HepG2 (cell line): ENCODE data around the gene HDAC10. TPM values are rescaled to one million over a fixed set of nuclear protein-coding genes. Genes with fewer than 3 reads are reported as not detected.

Experiments
- ATAC-seq: fragments of 200-7000 bp; cut with Tn5 transposase; 3 replicates; pipeline ENCODE4 v1.9.1; 2020; ENCODE audit warnings: mild to moderate bottlenecking, moderate library complexity
- BruUV-seq: library from RNA; stranded (reverse); fragments of 400-500 nt; replicated peaks from 2 replicates; lab custom pipeline; 2021; lab: Mats Ljungman, UMichigan
- CTCF ChIA-PET: fragments of 300-600 bp; formaldehyde crosslinking; extraction: SDS; loops from one replicate; lab custom pipeline; 2021; ENCODE audit warnings: low total read pairs, inconsistent platforms, low intra/inter-chr PET ratio; lab: Yijun Ruan, JAX
- POLR2A ChIA-PET: fragments of 350-600 bp; sonication (Branson Sonifier 250); formaldehyde crosslinking; loops from one replicate; lab custom pipeline; 2020; ENCODE audit warnings: antibody characterized with exemption, inconsistent platforms; lab: Yijun Ruan, JAX
- DNase-seq: peaks from one replicate; pipeline ENCODE4 v3.0.0-alpha.2; 2015; ENCODE audit warnings: low spot score
- FAIRE-seq: peaks from 3 replicates; lab custom pipeline; 2011; peaks lifted over from hg19 to GRCh38; lab: Jason Lieb, UNC
- H2AFZ ChIP-seq: one replicate; pipeline ENCODE4 v1.6.1; 2011; ENCODE audit warnings: low read length, inconsistent platforms
- H3K27ac ChIP-seq: fragments of 300-600 bp; 3 replicates; pipeline ENCODE4 v1.8.0; 2011; ENCODE audit warnings: mixed run types, mild to moderate bottlenecking, mixed read lengths, low read length, inconsistent platforms; ENCODE audit not compliant: insufficient read depth; ENCODE audit errors: extremely low read length
- H3K27me3 ChIP-seq, 2 experiments: fragments of 200-600 bp in 1 of 2; 2 replicates in 1 of 2; 3 replicates in 1 of 2; pipeline versions ENCODE4 v1.6.0 to v1.8.0; 2011; ENCODE audit warnings: low read length in 2 of 2, mild to moderate bottlenecking in 2 of 2, moderate library complexity in 2 of 2, inconsistent platforms in 1 of 2; ENCODE audit not compliant: insufficient read depth in 2 of 2, control insufficient read depth in 1 of 2
- H3K36me3 ChIP-seq, 2 experiments: fragments of 200-600 bp in 1 of 2; replicated peaks in 1 of 2; 2 replicates in 1 of 2; 3 replicates in 1 of 2; pipeline versions ENCODE4 v1.5.1 to v1.8.0; 2011; ENCODE audit warnings: low read length in 2 of 2, inconsistent platforms in 1 of 2; ENCODE audit not compliant: insufficient read depth in 2 of 2, control insufficient read depth in 1 of 2
- H3K4me1 ChIP-seq: 2 replicates; pipeline ENCODE4 v1.5.1; 2012; ENCODE audit warnings: low read length, inconsistent platforms; ENCODE audit not compliant: insufficient read depth
- H3K4me2 ChIP-seq: 2 replicates; pipeline ENCODE4 v1.6.0; 2011; ENCODE audit warnings: low read depth, low read length, inconsistent platforms
- H3K4me3 ChIP-seq, 3 experiments: fragments of 200-600 bp in 1 of 3; sonication (generic), shearing (Covaris generic) in 1 of 3; replicated peaks in 1 of 3; 2 replicates each; pipeline ENCODE4 v1.5.1; 2011 to 2016; ENCODE audit warnings: low read length in 3 of 3, inconsistent platforms in 2 of 3, low read depth in 2 of 3, mild to moderate bottlenecking in 2 of 3, control low read depth in 1 of 3, mixed read lengths in 1 of 3; ENCODE audit not compliant: insufficient read depth in 1 of 3
- H3K79me2 ChIP-seq: one replicate; pipeline ENCODE4 v1.6.1; 2011; ENCODE audit warnings: low read length, inconsistent platforms; ENCODE audit not compliant: insufficient read depth
- H3K9ac ChIP-seq: 2 replicates; pipeline ENCODE4 v1.6.0; 2011; ENCODE audit warnings: mild to moderate bottlenecking, low read depth, low read length, inconsistent platforms; ENCODE audit not compliant: insufficient read depth
- H3K9me3 ChIP-seq: 2 replicates; pipeline ENCODE4 v1.5.1; 2012; ENCODE audit warnings: mild to moderate bottlenecking, low read length
- H4K20me1 ChIP-seq: 2 replicates; pipeline ENCODE4 v1.6.0; 2011; ENCODE audit warnings: inconsistent platforms, mild to moderate bottlenecking, low read length, moderate library complexity; ENCODE audit not compliant: insufficient read depth
- REXO4 ChIP-seq: sonication (generic); formaldehyde crosslinking; IDR thresholded peaks from 2 replicates; pipeline ENCODE4 v1.8.0; 2022; ENCODE audit warnings: missing genetic modification reagents, mild to moderate bottlenecking, borderline replicate concordance
- SPEN ChIP-seq: sonication (generic); formaldehyde crosslinking; IDR thresholded peaks from 2 replicates; pipeline ENCODE4 v1.5.1; 2020; ENCODE audit warnings: low read depth, mild to moderate bottlenecking, missing genetic modification reagents
- ZSCAN31 ChIP-seq: sonication (generic); formaldehyde crosslinking; IDR thresholded peaks from 2 replicates; pipeline ENCODE4 v1.5.0; 2020; ENCODE audit warnings: low read depth, mild to moderate bottlenecking, missing genetic modification reagents
- WGBS: methylation state at CpG from one replicate; pipeline ENCODE4 v1.1.6; 2017; ENCODE audit warnings: low lambda C conversion rate; 5-methylcytosine and 5-hydroxymethylcytosine counted together
- in situ Hi-C: cut with HindIII; loops from 2 replicates; pipeline ENCODE4 v1.10.0; 2017; ENCODE audit warnings: low pct_unique_long_range_greater_than_20kb; ENCODE audit not compliant: extremely low pct_ligation_motif_present
- intact Hi-C: fragments of 100-400 bp; cut with micrococcal nuclease; formaldehyde crosslinking; loops from one replicate; pipeline ENCODE4 v1.10.0; 2022; ENCODE audit not compliant: unreplicated experiment
- polyA plus RNA-seq, 8 experiments: library from polyadenylated mRNA; depleted of rRNA in 3 of 8; stranded (reverse) in 7 of 8; unstranded in 1 of 8; fragments of >200 nt; fragmentation: Illumina TruSeq in 4 of 8; extraction: Trizol in 4 of 8; gene quantifications; 2 replicates each; pipeline versions ENCODE4 v1.2.1 to v1.2.3, GENCODE V29; 2011 to 2016; ENCODE audit warnings: low read depth in 4 of 8, missing spikeins in 1 of 8, mixed read lengths in 1 of 8; ENCODE audit not compliant: insufficient read depth in 1 of 8
- total RNA-seq, 5 experiments: library from RNA; depleted of rRNA; stranded (reverse); fragments of >200 nt; fragmentation: Illumina TruSeq; extraction: Trizol; gene quantifications; 2 replicates each; pipeline ENCODE4 v1.2.3, GENCODE V29; 2016; ENCODE audit warnings: low read depth in 1 of 5
- TF ChIP-seq, protein P1 (sequence below): sonication (generic); formaldehyde crosslinking; IDR thresholded peaks from 2 replicates; pipeline ENCODE4 v1.4.0; 2020; ENCODE audit warnings: missing genetic modification reagents

Gene HDAC10
- total and polyA plus RNA-seq, 2 of the 13 experiments (the other 11 are each of a cell fraction or from before 2014, with no cell fraction given) = 13.9 to 14.9 TPM

DNA sequence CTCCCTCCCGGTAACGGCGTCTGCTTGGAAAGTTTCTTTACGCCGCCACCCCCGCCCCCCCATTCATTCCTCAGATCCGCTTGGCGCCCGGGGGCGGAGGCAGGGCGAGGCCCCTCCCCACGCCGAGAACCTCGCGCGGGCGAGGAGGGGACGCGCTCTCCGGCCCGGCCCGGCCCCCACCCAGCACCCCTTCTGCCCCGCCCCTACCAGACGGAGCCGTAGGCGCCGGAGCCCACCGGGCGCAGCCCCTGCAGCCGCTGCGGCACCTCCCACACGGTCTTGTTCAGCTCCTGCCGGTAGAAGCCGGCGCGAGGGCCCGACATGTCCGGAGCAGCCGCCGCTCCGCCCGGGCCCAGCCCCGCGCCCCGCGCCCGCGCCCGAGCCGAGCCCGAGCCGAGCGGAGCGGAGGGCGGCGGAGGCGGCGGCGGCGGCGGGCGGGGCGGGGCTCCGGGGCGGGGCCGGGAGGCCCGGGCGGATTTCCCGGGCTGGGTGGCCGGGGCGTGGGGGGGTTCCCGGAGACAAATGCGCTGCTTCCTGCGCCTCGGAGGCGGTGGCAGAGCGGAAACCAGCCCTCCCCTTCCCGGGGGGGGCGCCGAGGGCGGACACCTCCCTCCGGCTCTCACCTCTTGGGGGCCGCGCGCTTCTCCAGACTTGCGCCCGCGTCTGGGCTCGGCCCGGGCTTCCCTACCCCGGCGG, 19.1 kb upstream of the HDAC10 start, which contains the start of gene MAPK11:
Gene MAPK11 (minus strand): TSS at position 411 of the 696 bp plus-strand sequence. CDS start 88 bp downstream, at position 323.
- Histone ChIP-seq H3K79me2 (no peaks in the 10 kb centered on the region), H3K4me3 (peak within 1 kb of the TSS; percentile 43 to 62 (median 46); a peak in 5 of 6 replicates), H2AFZ (no peak within 1 kb of the TSS), H3K9ac (no peak within 1 kb of the TSS), H3K36me3 (peaks cover 0 to under 1% of the 10 kb centered on the region in 2 experiments; a peak in 2 of 5 replicates), H3K9me3 (no peaks in the 10 kb centered on the region), H3K4me2 (peak within 1 kb of the TSS; percentile 74), H3K4me1 (peaks cover 39% of the 10 kb centered on the region), H4K20me1 (peaks cover 8% of the 10 kb centered on the region; the same call in 1 of the 2 replicates), H3K27ac (no peak within 1 kb of the TSS), H3K27me3 (peaks cover 12 to 45% of the 10 kb centered on the region in 2 experiments)
- in situ Hi-C loops = no loop called here
- TF ChIP-seq, protein P1, sequence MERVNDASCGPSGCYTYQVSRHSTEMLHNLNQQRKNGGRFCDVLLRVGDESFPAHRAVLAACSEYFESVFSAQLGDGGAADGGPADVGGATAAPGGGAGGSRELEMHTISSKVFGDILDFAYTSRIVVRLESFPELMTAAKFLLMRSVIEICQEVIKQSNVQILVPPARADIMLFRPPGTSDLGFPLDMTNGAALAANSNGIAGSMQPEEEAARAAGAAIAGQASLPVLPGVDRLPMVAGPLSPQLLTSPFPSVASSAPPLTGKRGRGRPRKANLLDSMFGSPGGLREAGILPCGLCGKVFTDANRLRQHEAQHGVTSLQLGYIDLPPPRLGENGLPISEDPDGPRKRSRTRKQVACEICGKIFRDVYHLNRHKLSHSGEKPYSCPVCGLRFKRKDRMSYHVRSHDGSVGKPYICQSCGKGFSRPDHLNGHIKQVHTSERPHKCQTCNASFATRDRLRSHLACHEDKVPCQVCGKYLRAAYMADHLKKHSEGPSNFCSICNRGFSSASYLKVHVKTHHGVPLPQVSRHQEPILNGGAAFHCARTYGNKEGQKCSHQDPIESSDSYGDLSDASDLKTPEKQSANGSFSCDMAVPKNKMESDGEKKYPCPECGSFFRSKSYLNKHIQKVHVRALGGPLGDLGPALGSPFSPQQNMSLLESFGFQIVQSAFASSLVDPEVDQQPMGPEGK = peak; percentile 44; the same call in 1 of the 2 replicates
- no peak for TF ChIP-seq SPEN (CRISPR knock-in tag)
- 0 out of 2 replicates have a peak, but pooled peaks have one; percentile 1 for TF ChIP-seq ZSCAN31 (CRISPR knock-in tag)
- TF ChIP-seq REXO4 = no peak
- ChIA-PET CTCF (interaction anchor here (2.3 kb wide), 1 partner anchor 72 kb away, joined by 8 read pairs; the partner anchor contains the start of gene PPP6R2), POLR2A (no interaction called here)
- ATAC-seq = no peak; the same call in 2 of the 3 replicates
- intact Hi-C loops = loop anchor here (2.0 kb wide), 1 partner anchor 73 kb away; the partner anchor contains the start of gene PPP6R2
- no peak for FAIRE-seq
- BruUV-seq = no TSS peak
- 2% methylated on average over 9 of the region's 92 CpGs for WGBS
- no peak for DNase-seq
